ENCODE measurements around the gene DEPDC5.

DNA sequence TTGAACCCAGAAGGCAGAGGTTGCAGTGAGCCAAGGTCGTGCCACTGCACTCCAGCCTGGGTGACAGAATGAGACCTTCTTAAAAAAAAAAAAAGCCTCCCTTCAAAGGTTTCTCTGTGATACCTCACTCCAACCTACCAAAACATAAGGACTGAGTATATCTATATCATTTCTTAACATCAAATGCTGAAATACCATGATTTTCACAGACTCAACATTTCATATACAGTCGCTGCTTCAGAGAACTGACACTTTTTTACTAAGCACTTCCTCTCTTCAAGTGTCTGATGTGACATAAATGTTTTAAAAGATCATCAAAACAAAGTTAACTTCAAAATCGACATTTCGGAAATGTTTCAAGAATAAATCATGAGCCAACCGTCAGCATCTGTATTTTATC lies 15.9 kb upstream of the DEPDC5 start:
- TF ChIP-seq, protein P1, sequence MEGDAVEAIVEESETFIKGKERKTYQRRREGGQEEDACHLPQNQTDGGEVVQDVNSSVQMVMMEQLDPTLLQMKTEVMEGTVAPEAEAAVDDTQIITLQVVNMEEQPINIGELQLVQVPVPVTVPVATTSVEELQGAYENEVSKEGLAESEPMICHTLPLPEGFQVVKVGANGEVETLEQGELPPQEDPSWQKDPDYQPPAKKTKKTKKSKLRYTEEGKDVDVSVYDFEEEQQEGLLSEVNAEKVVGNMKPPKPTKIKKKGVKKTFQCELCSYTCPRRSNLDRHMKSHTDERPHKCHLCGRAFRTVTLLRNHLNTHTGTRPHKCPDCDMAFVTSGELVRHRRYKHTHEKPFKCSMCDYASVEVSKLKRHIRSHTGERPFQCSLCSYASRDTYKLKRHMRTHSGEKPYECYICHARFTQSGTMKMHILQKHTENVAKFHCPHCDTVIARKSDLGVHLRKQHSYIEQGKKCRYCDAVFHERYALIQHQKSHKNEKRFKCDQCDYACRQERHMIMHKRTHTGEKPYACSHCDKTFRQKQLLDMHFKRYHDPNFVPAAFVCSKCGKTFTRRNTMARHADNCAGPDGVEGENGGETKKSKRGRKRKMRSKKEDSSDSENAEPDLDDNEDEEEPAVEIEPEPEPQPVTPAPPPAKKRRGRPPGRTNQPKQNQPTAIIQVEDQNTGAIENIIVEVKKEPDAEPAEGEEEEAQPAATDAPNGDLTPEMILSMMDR (IDR thresholded peaks at IDR 0.05), result no peak
- TF ChIP-seq EP300 (IDR thresholded peaks at IDR 0.05), result no peak

Measured in tibial nerve (tissue), 4 donors.